ENCODE measurements around the gene FADS1. TPM values are rescaled to one million over a fixed set of nuclear protein-coding genes. Genes with fewer than 3 reads are reported as not detected.
A peak's percentile ranks its signal among the peaks of the same experiment; 100 is the strongest.

Gene FADS1
- total and polyA plus RNA-seq, 2 experiments from 2014 or later: 74.9 to 119 TPM

GRCh38 chr11:61756452-61757212, 60.2 kb downstream of the FADS1 start:
- Histone ChIP-seq H2AFZ (no peak overlapping the region), H3K79me2 (replicated peaks; ENCODE audit: insufficient read depth) (no peaks in the 10 kb centered on the region), H3K9me2 (ENCODE audit: insufficient read depth) (no peaks in the 10 kb centered on the region), H3K4me1 (ENCODE audit: insufficient read depth) (peaks cover 13% of the 10 kb centered on the region; the same call in 1 of the 2 replicates), H3K36me3 (ENCODE audit: insufficient read depth) (no peaks in the 10 kb centered on the region), H3K27me3 (ENCODE audit: insufficient read depth) (peaks cover 22% of the 10 kb centered on the region), H3F3A (replicated peaks; ENCODE audit: low read depth) (no peaks in the 10 kb centered on the region; the same call in 1 of the 2 replicates), H3K4me3 (no peak overlapping the region), H3K4me2 (no peak overlapping the region), H3K27ac (ENCODE audit: low read depth) (no peak overlapping the region), H4K20me1 (replicated peaks; ENCODE audit: insufficient read depth) (0 out of 2 replicates have a peak, but pooled peaks cover 3% of the 10 kb centered on the region)
- DNase-seq (ENCODE audit: low spot score) (no peak), ATAC-seq (no peak)
- H3K27ac Mint-ChIP-seq: 0 out of 2 replicates have a peak overlapping the region, but pooled peaks have one; percentile 52
- H3K4me1 Mint-ChIP-seq: peaks cover 28% of the 10 kb centered on the region
- H3K9me3 Mint-ChIP-seq: no peaks in the 10 kb centered on the region
- H3K36me3 Mint-ChIP-seq (ENCODE audit: low read depth): no peaks in the 10 kb centered on the region
- peaks cover 22% of the 10 kb centered on the region for H3K27me3 Mint-ChIP-seq (ENCODE audit: insufficient read depth, low read depth, poor library complexity)
- H3K4me3 Mint-ChIP-seq: no peak overlapping the region
- no peak for TF ChIP-seq POLR2AphosphoS5 (IDR thresholded peaks at IDR 0.05; ENCODE audit: low read depth)
- TF ChIP-seq ETS1 (IDR thresholded peaks at IDR 0.05): no peak
- no peak for TF ChIP-seq NANOG (IDR thresholded peaks at IDR 0.05; ENCODE audit: borderline replicate concordance)
- no peak for TF ChIP-seq EZH2 (IDR thresholded peaks at IDR 0.05; ENCODE audit: low read depth, unreplicated experiment)
- no peak for TF ChIP-seq STAT1 (IDR thresholded peaks at IDR 0.05; ENCODE audit: unreplicated experiment)
- TF ChIP-seq CTCF (conservative IDR thresholded peaks at IDR 0.05; ENCODE audit: low read depth in 2 of 2): no peak
- no peak for TF ChIP-seq ZNF114 (CRISPR knock-in tag; IDR thresholded peaks at IDR 0.05)
- no peak for TF ChIP-seq ZNF331 (CRISPR knock-in tag; IDR thresholded peaks at IDR 0.05; ENCODE audit: low read depth)
- TF ChIP-seq CREB1 (CRISPR knock-in tag; IDR thresholded peaks at IDR 0.05; ENCODE audit: low read depth): no peak
- no peak for TF ChIP-seq JUNB (IDR thresholded peaks at IDR 0.05; ENCODE audit: unreplicated experiment)
- no peak for TF ChIP-seq ZNF462 (CRISPR knock-in tag; IDR thresholded peaks at IDR 0.05)
- no peak for TF ChIP-seq EZH2phosphoT487 (IDR thresholded peaks at IDR 0.05; ENCODE audit: unreplicated experiment)
- TF ChIP-seq REST (IDR thresholded peaks at IDR 0.05; ENCODE audit: unreplicated experiment): no peak
